ENCODE measurements around the gene CCDC88C.

Gene CCDC88C

GRCh38 chr14:91406982-91407381 lies 10.6 kb downstream of the CCDC88C start:
- no peak for DNase-seq (ENCODE audit: low read depth)
- TF ChIP-seq, protein P1, sequence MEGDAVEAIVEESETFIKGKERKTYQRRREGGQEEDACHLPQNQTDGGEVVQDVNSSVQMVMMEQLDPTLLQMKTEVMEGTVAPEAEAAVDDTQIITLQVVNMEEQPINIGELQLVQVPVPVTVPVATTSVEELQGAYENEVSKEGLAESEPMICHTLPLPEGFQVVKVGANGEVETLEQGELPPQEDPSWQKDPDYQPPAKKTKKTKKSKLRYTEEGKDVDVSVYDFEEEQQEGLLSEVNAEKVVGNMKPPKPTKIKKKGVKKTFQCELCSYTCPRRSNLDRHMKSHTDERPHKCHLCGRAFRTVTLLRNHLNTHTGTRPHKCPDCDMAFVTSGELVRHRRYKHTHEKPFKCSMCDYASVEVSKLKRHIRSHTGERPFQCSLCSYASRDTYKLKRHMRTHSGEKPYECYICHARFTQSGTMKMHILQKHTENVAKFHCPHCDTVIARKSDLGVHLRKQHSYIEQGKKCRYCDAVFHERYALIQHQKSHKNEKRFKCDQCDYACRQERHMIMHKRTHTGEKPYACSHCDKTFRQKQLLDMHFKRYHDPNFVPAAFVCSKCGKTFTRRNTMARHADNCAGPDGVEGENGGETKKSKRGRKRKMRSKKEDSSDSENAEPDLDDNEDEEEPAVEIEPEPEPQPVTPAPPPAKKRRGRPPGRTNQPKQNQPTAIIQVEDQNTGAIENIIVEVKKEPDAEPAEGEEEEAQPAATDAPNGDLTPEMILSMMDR (conservative IDR thresholded peaks at IDR 0.05; ENCODE audit: low read depth, low read length), result no peak
- no peak overlapping the region for H3K4me3 ChIP-seq (ENCODE audit: low read length)

DNA sequence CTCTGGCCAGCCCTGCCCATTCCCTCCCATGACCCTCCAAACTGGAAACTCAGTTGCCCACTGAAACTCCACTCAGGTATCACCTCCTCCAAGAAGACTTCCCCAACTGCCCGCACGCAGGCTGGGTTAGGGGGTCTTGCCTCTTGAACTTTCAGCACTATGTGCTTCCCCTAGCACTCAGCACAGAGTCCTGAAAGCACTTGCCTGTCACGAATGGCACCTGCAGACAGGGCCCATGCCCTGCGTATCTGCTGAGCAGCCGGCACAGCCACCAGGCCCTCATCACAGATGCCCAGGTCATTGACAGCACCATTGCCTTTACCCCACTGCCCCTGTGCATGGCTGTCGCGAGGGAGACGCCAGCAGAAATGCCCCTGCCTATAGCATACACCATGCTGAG lies 11.2 kb downstream of the CCDC88C start:
- no peak for DNase-seq (ENCODE audit: low read depth)
- TF ChIP-seq, protein P1 (conservative IDR thresholded peaks at IDR 0.05; ENCODE audit: low read depth, low read length), result no peak
- H3K4me3 ChIP-seq (ENCODE audit: low read length), result no peak overlapping the region

DNA sequence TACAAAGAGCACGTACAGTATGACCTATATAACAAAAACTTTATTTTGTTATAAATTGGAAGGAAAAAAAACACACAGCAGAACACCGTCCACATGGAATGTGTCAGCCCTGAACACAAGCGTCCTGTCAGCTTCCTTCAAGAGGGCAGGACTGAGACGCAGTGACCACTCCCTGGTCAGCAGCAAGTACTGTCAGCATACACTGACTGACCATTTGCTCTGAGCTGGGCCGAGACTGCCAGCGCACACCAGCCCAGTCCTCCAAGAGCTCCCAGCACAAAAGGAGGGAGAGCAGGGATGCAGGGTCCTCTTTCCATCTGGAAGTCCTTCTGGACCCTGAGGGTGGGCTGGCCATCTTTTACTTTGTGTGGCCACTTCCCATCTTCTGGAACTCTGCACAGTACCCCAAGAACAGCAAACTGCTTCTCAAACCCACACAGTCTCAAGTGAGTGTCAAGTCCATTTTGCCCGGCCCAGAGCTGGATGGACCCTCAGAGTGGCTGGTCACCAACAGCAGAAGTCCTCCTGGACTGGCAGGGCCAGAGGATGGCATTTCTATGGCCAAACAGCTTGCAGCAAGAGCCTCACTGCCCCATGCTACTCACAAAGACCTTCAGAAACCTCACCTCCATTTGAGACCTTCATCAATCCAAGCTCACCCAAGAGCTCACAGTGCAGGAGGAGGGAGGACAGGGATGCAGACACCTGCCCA lies 11.7 kb downstream of the CCDC88C start:
- no peak for DNase-seq (ENCODE audit: low read depth)
- H3K4me3 ChIP-seq (ENCODE audit: low read length), result no peak overlapping the region
- TF ChIP-seq, protein P1 (conservative IDR thresholded peaks at IDR 0.05; ENCODE audit: low read depth, low read length), result no peak

- no peak overlapping the region for H3K4me3 ChIP-seq (ENCODE audit: low read length)
- TF ChIP-seq, protein P1 (conservative IDR thresholded peaks at IDR 0.05; ENCODE audit: low read depth, low read length), result no peak
- no peak for DNase-seq (ENCODE audit: low read depth)
These were observed 12.3 kb downstream of the CCDC88C start for GRCh38 chr14:91405241-91405721.

DNA sequence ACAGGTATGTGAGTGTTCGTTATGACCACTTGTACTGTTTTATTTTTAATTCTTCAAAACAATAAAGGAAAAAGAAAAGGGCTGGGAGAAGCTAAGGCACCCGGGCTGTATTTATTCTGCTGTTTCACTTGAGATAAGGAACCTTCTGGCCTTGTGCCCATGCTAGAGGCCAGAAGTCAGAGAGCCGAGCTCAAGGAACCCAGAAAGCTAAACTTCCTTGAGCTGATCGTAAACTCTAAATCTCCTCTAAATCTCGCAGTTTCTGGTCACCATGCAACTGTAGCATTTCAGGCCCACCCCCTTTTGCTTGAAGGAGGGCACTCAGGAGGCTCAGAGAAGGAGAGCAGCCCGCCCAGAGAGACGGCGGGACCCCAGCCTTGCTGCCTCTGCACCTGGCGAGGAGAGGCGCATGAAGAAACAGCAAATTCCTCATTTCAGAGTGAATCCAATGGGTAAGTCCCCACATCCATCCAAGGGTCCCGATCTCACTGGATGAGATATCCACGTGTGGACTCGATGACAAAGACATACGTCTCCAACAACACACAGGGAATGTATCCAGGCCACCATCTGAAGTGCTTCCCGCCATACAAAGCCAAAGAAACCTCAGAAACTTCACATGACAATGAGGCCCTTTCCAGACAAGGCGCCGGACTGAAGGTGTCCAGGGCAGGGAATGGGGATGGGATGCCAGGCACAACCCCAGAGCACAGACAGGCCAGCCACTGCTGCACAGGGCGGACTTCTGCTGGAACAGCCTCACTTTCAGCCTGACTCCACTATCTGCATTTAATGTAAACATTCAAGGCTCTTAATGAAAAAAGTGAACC lies 14.6 kb downstream of the CCDC88C start:
- TF ChIP-seq, protein P1 (conservative IDR thresholded peaks at IDR 0.05; ENCODE audit: low read depth, low read length), result no peak
- no peak overlapping the region for H3K4me3 ChIP-seq (ENCODE audit: low read length)
- DNase-seq (ENCODE audit: low read depth), result no peak

GRCh38 chr14:91402348-91402747 lies 15.3 kb downstream of the CCDC88C start:
- no peak for DNase-seq (ENCODE audit: low read depth)
- TF ChIP-seq, protein P1 (conservative IDR thresholded peaks at IDR 0.05; ENCODE audit: low read depth, low read length), result no peak
- H3K4me3 ChIP-seq (ENCODE audit: low read length), result no peak overlapping the region
